IPS-18a (cell line): ENCODE results near the gene DLGAP4.

Experiments
- H3K27ac ChIP-seq: one replicate; pipeline ENCODE4 v1.5.1; 2013; ENCODE audit warnings: low read length
- H3K27me3 ChIP-seq: one replicate; pipeline ENCODE4 v1.6.1; 2013; ENCODE audit warnings: mild to moderate bottlenecking, low read length; ENCODE audit not compliant: control insufficient read depth, insufficient read depth
- H3K36me3 ChIP-seq: one replicate; pipeline ENCODE4 v1.6.1; 2013; ENCODE audit warnings: low read depth, low read length; ENCODE audit not compliant: control insufficient read depth
- H3K4me1 ChIP-seq: one replicate; pipeline ENCODE4 v1.6.1; 2013; ENCODE audit warnings: low read depth, low read length; ENCODE audit not compliant: control insufficient read depth
- H3K4me3 ChIP-seq: one replicate; pipeline ENCODE4 v1.5.1; 2013; ENCODE audit warnings: low read length
- H3K9ac ChIP-seq: one replicate; pipeline ENCODE4 v1.6.1; 2013; ENCODE audit warnings: mild to moderate bottlenecking, low read length, moderate library complexity
- H3K9me3 ChIP-seq: one replicate; pipeline ENCODE4 v1.6.1; 2013; ENCODE audit warnings: low read depth, low read length; ENCODE audit not compliant: control insufficient read depth

DLGAP4 gene

GRCh38 chr20:36485286-36485685 lies 179.1 kb downstream of the DLGAP4 start:
- Histone ChIP-seq H3K36me3 (no peaks in the 10 kb centered on the region), H3K27me3 (no peaks in the 10 kb centered on the region)

GRCh38 chr20:36487069-36487468 lies 180.9 kb downstream of the DLGAP4 start:
- no peak overlapping the region for H3K4me3 ChIP-seq
- no peak overlapping the region for H3K27ac ChIP-seq
- H3K36me3 ChIP-seq: no peaks in the 10 kb centered on the region
- H3K9ac ChIP-seq: no peak overlapping the region
- no peaks in the 10 kb centered on the region for H3K4me1 ChIP-seq
- H3K9me3 ChIP-seq: no peaks in the 10 kb centered on the region
- no peaks in the 10 kb centered on the region for H3K27me3 ChIP-seq

More at GRCh38 chr20:36485286-36485685, 179.1 kb downstream of the DLGAP4 start:
- H3K9me3 ChIP-seq: no peaks in the 10 kb centered on the region
- H3K27ac ChIP-seq: no peak overlapping the region
- no peak overlapping the region for H3K4me3 ChIP-seq
- H3K4me1 ChIP-seq: no peaks in the 10 kb centered on the region
- H3K9ac ChIP-seq: no peak overlapping the region

- no peaks in the 10 kb centered on the region for H3K9me3 ChIP-seq
- no peak overlapping the region for H3K27ac ChIP-seq
- H3K4me1 ChIP-seq: no peaks in the 10 kb centered on the region
- no peaks in the 10 kb centered on the region for H3K36me3 ChIP-seq
- no peak overlapping the region for H3K4me3 ChIP-seq
- no peak overlapping the region for H3K9ac ChIP-seq
- no peaks in the 10 kb centered on the region for H3K27me3 ChIP-seq
These were observed 184.1 kb downstream of the DLGAP4 start for GRCh38 chr20:36490191-36490590.

- Histone ChIP-seq H3K27ac (no peak overlapping the region), H3K36me3 (peaks cover 8% of the 10 kb centered on the region), H3K4me3 (no peak overlapping the region), H3K27me3 (no peaks in the 10 kb centered on the region), H3K4me1 (no peaks in the 10 kb centered on the region), H3K9me3 (no peaks in the 10 kb centered on the region), H3K9ac (no peak overlapping the region)
These were observed 185.9 kb downstream of the DLGAP4 start for GRCh38 chr20:36491901-36492617.

GRCh38 chr20:36493051-36493800 lies 187.1 kb downstream of the DLGAP4 start:
- Histone ChIP-seq H3K9ac (no peak overlapping the region), H3K27ac (no peak overlapping the region), H3K4me1 (no peaks in the 10 kb centered on the region), H3K36me3 (peaks cover 15% of the 10 kb centered on the region), H3K4me3 (no peak overlapping the region), H3K9me3 (no peaks in the 10 kb centered on the region), H3K27me3 (no peaks in the 10 kb centered on the region)

- H3K4me3 ChIP-seq: no peak overlapping the region
- H3K9me3 ChIP-seq: no peaks in the 10 kb centered on the region
- H3K4me1 ChIP-seq: no peaks in the 10 kb centered on the region
- no peaks in the 10 kb centered on the region for H3K27me3 ChIP-seq
- peaks cover 15% of the 10 kb centered on the region for H3K36me3 ChIP-seq
- no peak overlapping the region for H3K9ac ChIP-seq
- H3K27ac ChIP-seq: no peak overlapping the region
These were observed 187.6 kb downstream of the DLGAP4 start for GRCh38 chr20:36493801-36494114.

- H3K4me3 ChIP-seq: no peak overlapping the region
- no peak overlapping the region for H3K9ac ChIP-seq
- no peaks in the 10 kb centered on the region for H3K27me3 ChIP-seq
- H3K27ac ChIP-seq: no peak overlapping the region
- no peaks in the 10 kb centered on the region for H3K4me1 ChIP-seq
- peaks cover 26% of the 10 kb centered on the region for H3K36me3 ChIP-seq
- no peaks in the 10 kb centered on the region for H3K9me3 ChIP-seq
These were observed 190.8 kb downstream of the DLGAP4 start for GRCh38 chr20:36496707-36497669.

- H3K4me1 ChIP-seq: no peaks in the 10 kb centered on the region
- H3K27ac ChIP-seq: no peak overlapping the region
- peaks cover 28% of the 10 kb centered on the region for H3K36me3 ChIP-seq
- H3K9ac ChIP-seq: no peak overlapping the region
- H3K9me3 ChIP-seq: no peaks in the 10 kb centered on the region
- H3K4me3 ChIP-seq: no peak overlapping the region
- H3K27me3 ChIP-seq: no peaks in the 10 kb centered on the region
These were observed 191.7 kb downstream of the DLGAP4 start for GRCh38 chr20:36497856-36498255.

GRCh38 chr20:36498386-36499179 lies 192.4 kb downstream of the DLGAP4 start:
- peaks cover 28% of the 10 kb centered on the region for H3K36me3 ChIP-seq

GRCh38 chr20:36499211-36499610 lies 193.1 kb downstream of the DLGAP4 start:
- H3K27ac ChIP-seq: no peak overlapping the region

More at GRCh38 chr20:36498386-36499179, 192.4 kb downstream of the DLGAP4 start:
- no peak overlapping the region for H3K27ac ChIP-seq
- no peak overlapping the region for H3K4me3 ChIP-seq
- no peaks in the 10 kb centered on the region for H3K4me1 ChIP-seq
- no peaks in the 10 kb centered on the region for H3K9me3 ChIP-seq
- H3K27me3 ChIP-seq: no peaks in the 10 kb centered on the region
- no peak overlapping the region for H3K9ac ChIP-seq

More at GRCh38 chr20:36499211-36499610, 193.1 kb downstream of the DLGAP4 start:
- Histone ChIP-seq H3K27me3 (no peaks in the 10 kb centered on the region), H3K4me1 (no peaks in the 10 kb centered on the region), H3K9me3 (no peaks in the 10 kb centered on the region), H3K36me3 (peaks cover 33% of the 10 kb centered on the region), H3K9ac (no peak overlapping the region), H3K4me3 (no peak overlapping the region)
